GM10266 (cell line): ENCODE measurements around the gene ATP8A2.
"Not testable (repeated sequence)": the region's sequence is repeated elsewhere in the genome, so short reads cannot be mapped to it uniquely, and the experiment has no call there.

Experiments used
- DNase-seq: peaks from one replicate; pipeline ENCODE4 v3.0.0; 2012; ENCODE audit errors: extremely low spot score
- CTCF ChIP-seq: IDR thresholded peaks from 2 replicates; pipeline ENCODE4 v1.5.1; 2012; ENCODE audit warnings: mild to moderate bottlenecking, low read depth; ENCODE audit not compliant: control insufficient read depth, insufficient read depth; ENCODE audit errors: missing control alignments

The ATP8A2 gene

GRCh38 chr13:26071691-26072090 is 699.9 kb downstream of the ATP8A2 start:
- TF ChIP-seq CTCF, result no peak
- DNase-seq, result no peak

GRCh38 chr13:26072335-26072734 is 700.6 kb downstream of the ATP8A2 start:
- not testable (repeated sequence) for DNase-seq

GRCh38 chr13:26074706-26075105 is 702.9 kb downstream of the ATP8A2 start:
- TF ChIP-seq CTCF, result no peak
- DNase-seq, result no peak
